Endothelial cell of umbilical vein (primary cell): ENCODE measurements around the gene KCNB1. TPM values are rescaled to one million over a fixed set of nuclear protein-coding genes. Genes with fewer than 3 reads are reported as not detected.

Experiments used
- BruUV-seq: library from RNA; stranded (reverse); fragments of 400-500 nt; replicated peaks from 2 replicates; lab custom pipeline; 2021; lab: Mats Ljungman, UMichigan
- CTCF ChIA-PET: fragments of 300-600, 350-600 bp; sonication (Branson Sonifier 250); formaldehyde crosslinking; loops from one replicate; lab custom pipeline; 2021; ENCODE audit warnings: antibody characterized with exemption, inconsistent platforms; lab: Charles Lee
- POLR2A ChIA-PET: fragments of 300-600, 350-600 bp; sonication (Branson Sonifier 250); formaldehyde crosslinking; loops from one replicate; lab custom pipeline; 2021; ENCODE audit warnings: antibody characterized with exemption, inconsistent platforms; lab: Charles Lee
- DNase-seq: peaks from one replicate; pipeline ENCODE4 v3.0.0-alpha.2; 2011; ENCODE audit warnings: low read depth, low spot score
- FAIRE-seq: peaks from 2 replicates; lab custom pipeline; 2011; peaks lifted over from hg19 to GRCh38; lab: Jason Lieb, UNC
- H2AFZ ChIP-seq: 2 replicates; pipeline ENCODE4 v1.6.0; 2012; ENCODE audit warnings: low read depth, low read length, control low read depth, inconsistent platforms
- H3K27ac ChIP-seq: 2 replicates; pipeline ENCODE4 v1.5.1; 2011; ENCODE audit warnings: low read depth, mild to moderate bottlenecking, control low read depth, low read length, moderate library complexity; ENCODE audit not compliant: insufficient read depth
- H3K27me3 ChIP-seq, 2 experiments: 2 replicates each; pipeline versions ENCODE4 v1.6.0 to v1.6.1; 2011; ENCODE audit warnings: low read length in 2 of 2, mixed read lengths in 1 of 2; ENCODE audit not compliant: control insufficient read depth in 2 of 2, insufficient read depth in 2 of 2
- H3K36me3 ChIP-seq, 2 experiments: 2 replicates in 1 of 2; 3 replicates in 1 of 2; pipeline ENCODE4 v1.5.1; 2011; ENCODE audit warnings: low read length in 2 of 2, mild to moderate bottlenecking in 1 of 2, moderate library complexity in 1 of 2; ENCODE audit not compliant: control insufficient read depth in 2 of 2, insufficient read depth in 2 of 2; ENCODE audit errors: extremely low read depth in 1 of 2
- H3K4me1 ChIP-seq: 3 replicates; pipeline ENCODE4 v1.5.1; 2011; ENCODE audit warnings: mild to moderate bottlenecking, low read length; ENCODE audit not compliant: control insufficient read depth, insufficient read depth; ENCODE audit errors: extremely low read depth
- H3K4me2 ChIP-seq: 2 replicates; pipeline ENCODE4 v1.6.1; 2011; ENCODE audit warnings: low read length, control low read depth, mixed read lengths; ENCODE audit not compliant: insufficient read depth
- H3K4me3 ChIP-seq, 3 experiments: fragments of 200-600 bp in 1 of 3; sonication (generic), shearing (Covaris generic) in 1 of 3; replicated peaks in 1 of 3; 2 replicates each; pipeline ENCODE4 v1.5.1; 2011 to 2016; ENCODE audit warnings: control low read depth in 3 of 3, low read length in 3 of 3, mild to moderate bottlenecking in 2 of 3, inconsistent platforms in 1 of 3, low read depth in 1 of 3, moderate library complexity in 1 of 3; ENCODE audit not compliant: insufficient read depth in 1 of 3
- H3K79me2 ChIP-seq: 2 replicates; pipeline ENCODE4 v1.6.0; 2012; ENCODE audit warnings: low read length, inconsistent platforms; ENCODE audit not compliant: control insufficient read depth, insufficient read depth
- H3K9ac ChIP-seq: replicated peaks from 2 replicates; pipeline ENCODE3; 2011; ENCODE audit warnings: low read length, control low read depth; ENCODE audit not compliant: insufficient read depth; ENCODE audit errors: extremely low read depth
- H3K9me1 ChIP-seq: replicated peaks from 3 replicates; pipeline ENCODE4 v1.6.0; 2011; ENCODE audit warnings: mild to moderate bottlenecking, low read length; ENCODE audit not compliant: control insufficient read depth, insufficient read depth; ENCODE audit errors: extremely low read depth
- H3K9me3 ChIP-seq: replicated peaks from 2 replicates; pipeline ENCODE4 v1.5.1; 2012; ENCODE audit warnings: low read length, inconsistent platforms; ENCODE audit not compliant: control insufficient read depth, insufficient read depth
- H4K20me1 ChIP-seq: replicated peaks from 2 replicates; pipeline ENCODE3; 2011; ENCODE audit warnings: mild to moderate bottlenecking, low read length; ENCODE audit not compliant: control insufficient read depth, insufficient read depth; ENCODE audit errors: extremely low read depth
- CTCF ChIP-seq, 2 donors: IDR thresholded peaks; 1 replicate in 1 of 2; 2 replicates in 1 of 2; pipeline ENCODE4 v1.5.1; 2011; ENCODE audit warnings: low read length in 2 of 2, mild to moderate bottlenecking in 2 of 2, moderate library complexity in 2 of 2, control low read depth in 1 of 2, inconsistent platforms in 1 of 2, low read depth in 1 of 2; ENCODE audit not compliant: insufficient read depth in 1 of 2; ENCODE audit errors: extremely low read depth in 1 of 2
- EZH2 ChIP-seq: IDR thresholded peaks from 2 replicates; pipeline ENCODE4 v1.6.1; 2012; ENCODE audit warnings: borderline replicate concordance, low read depth, mild to moderate bottlenecking, moderate library complexity, low read length, inconsistent platforms; ENCODE audit not compliant: severe bottlenecking
- FOS ChIP-seq: IDR thresholded peaks from 2 replicates; pipeline ENCODE4 v1.6.1; 2011; ENCODE audit warnings: mild to moderate bottlenecking, low read length, moderate library complexity, borderline replicate concordance; ENCODE audit not compliant: insufficient read depth
- GATA2 ChIP-seq: IDR thresholded peaks from 2 replicates; pipeline ENCODE4 v1.7.0; 2011; ENCODE audit warnings: low read depth, mild to moderate bottlenecking, moderate library complexity, mixed read lengths, low read length; ENCODE audit not compliant: insufficient read length, insufficient read depth
- JUN ChIP-seq: IDR thresholded peaks from 2 replicates; pipeline ENCODE4 v1.6.1; 2011; ENCODE audit warnings: borderline replicate concordance, low read depth; ENCODE audit not compliant: insufficient read length, insufficient read depth
- MAX ChIP-seq: IDR thresholded peaks from 2 replicates; pipeline ENCODE4 v1.6.1; 2011; ENCODE audit not compliant: insufficient read depth, insufficient read length
- MYC ChIP-seq: IDR thresholded peaks from one replicate; pipeline ENCODE4 v1.6.1; 2011; ENCODE audit warnings: mild to moderate bottlenecking, low read depth, low read length
- POLR2A ChIP-seq: IDR thresholded peaks from 2 replicates; pipeline ENCODE4 v1.6.1; 2012; ENCODE audit warnings: low read depth, mild to moderate bottlenecking, control low read depth, low read length
- POLR2AphosphoS5 ChIP-seq: IDR thresholded peaks from 2 replicates; pipeline ENCODE4 v1.6.1; 2012; ENCODE audit warnings: low read depth, mild to moderate bottlenecking, control low read depth, low read length, moderate library complexity; ENCODE audit not compliant: insufficient read depth
- dilution Hi-C: fragments of 300-500 bp; cut with MboI; formaldehyde crosslinking; loops from one replicate; pipeline ENCODE4 v1.15.0; 2019; ENCODE audit warnings: low sequenced_read_pairs; ENCODE audit not compliant: extremely low pct_ligation_motif_present
- intact Hi-C: fragments of 100-400 bp; cut with micrococcal nuclease; formaldehyde crosslinking; loops from one replicate; pipeline ENCODE4 v1.10.0; 2022
- polyA plus RNA-seq, 4 experiments: library from polyadenylated mRNA; depleted of rRNA in 3 of 4; stranded (reverse) in 3 of 4; unstranded in 1 of 4; fragments of >200 nt; gene quantifications; 2 replicates each; pipeline versions ENCODE4 v1.2.1 to v1.2.3, GENCODE V29; 2011 to 2012; ENCODE audit warnings: missing spikeins in 1 of 4
- total RNA-seq: library from RNA; stranded (reverse); gene quantifications from 2 replicates; pipeline ENCODE4 v1.2.3, GENCODE V29; 2021

Gene KCNB1
- total and polyA plus RNA-seq, 2 donors (not counting 3 experiments of a cell fraction or from before 2014, with no cell fraction given), result not detected

DNA sequence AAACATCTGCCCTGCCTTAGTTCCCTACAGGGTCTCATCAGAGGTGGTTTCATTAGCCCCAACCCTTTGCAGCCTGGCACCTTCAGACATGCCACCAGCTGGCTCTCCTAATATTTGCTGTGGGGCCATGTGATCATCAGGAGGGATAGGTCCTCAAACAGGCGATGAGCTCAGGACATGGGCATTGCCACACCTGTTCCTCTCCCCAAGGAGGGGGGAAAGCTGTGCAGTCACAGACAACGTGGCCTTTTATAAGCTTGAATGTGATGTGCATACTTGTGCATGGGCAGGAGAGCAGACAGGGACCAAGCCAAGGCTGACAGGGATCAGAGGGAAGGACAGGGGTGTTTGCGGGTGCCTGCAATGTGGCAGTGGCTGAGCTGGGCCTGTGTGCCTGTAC, 125.8 kb downstream of the KCNB1 start:
- no peak overlapping the region for H3K9ac ChIP-seq
- no peaks in the 10 kb centered on the region for H3K9me1 ChIP-seq
- dilution Hi-C loops (no loop called here), intact Hi-C loops (no loop called here)
- DNase-seq (no peak), FAIRE-seq (no peak)
- H3K79me2 ChIP-seq, result no peaks in the 10 kb centered on the region
- no peaks in the 10 kb centered on the region for H3K9me3 ChIP-seq
- TF ChIP-seq MYC (no peak), POLR2AphosphoS5 (no peak), JUN (no peak), FOS (no peak), MAX (no peak), EZH2 (no peak), GATA2 (no peak)
- H3K4me3 ChIP-seq, result no peak overlapping the region
- H3K36me3 ChIP-seq, result no peaks in the 10 kb centered on the region
- no peak overlapping the region for H3K4me2 ChIP-seq
- H3K4me1 ChIP-seq, result no peaks in the 10 kb centered on the region
- H4K20me1 ChIP-seq, result no peaks in the 10 kb centered on the region
- H3K27me3 ChIP-seq, result peaks cover 0 to 5% of the 10 kb centered on the region in 2 experiments
- no peak overlapping the region for H2AFZ ChIP-seq
- no peak overlapping the region for H3K27ac ChIP-seq
- BruUV-seq, result no TSS peak
- POLR2A ChIA-PET, result interaction anchor here (0.5 kb wide), 1 partner anchor 401 kb away, joined by 4 read pairs; no protein-coding TSS in a partner anchor
- CTCF ChIA-PET, result interaction anchor here (0.8 kb wide), 1 partner anchor 12 kb away, joined by 3 read pairs; no protein-coding TSS in a partner anchor

DNA sequence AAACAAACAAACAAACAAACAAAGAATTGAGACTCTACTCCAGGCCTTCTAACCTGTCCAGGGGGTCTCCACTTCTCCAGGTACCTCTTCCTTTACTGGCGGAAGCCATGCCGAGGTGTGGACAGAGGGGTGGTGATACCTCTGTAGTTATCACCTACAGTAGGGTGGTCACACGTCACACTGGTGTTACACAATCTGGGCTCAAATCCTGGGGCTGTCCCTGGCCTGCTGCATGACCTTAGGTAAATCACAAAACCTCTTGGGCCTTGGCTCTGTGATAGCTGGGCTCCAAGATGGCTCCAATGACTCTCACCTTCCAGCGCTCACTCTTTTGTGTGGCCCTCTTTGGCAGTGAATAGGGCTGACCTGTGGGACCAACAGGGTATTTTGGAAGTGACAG, 127.8 kb downstream of the KCNB1 start:
- Histone ChIP-seq H3K4me2 (no peak overlapping the region), H2AFZ (no peak overlapping the region), H3K9me3 (no peaks in the 10 kb centered on the region), H3K4me1 (no peaks in the 10 kb centered on the region), H4K20me1 (no peaks in the 10 kb centered on the region), H3K79me2 (no peaks in the 10 kb centered on the region), H3K4me3 (no peak overlapping the region), H3K9ac (no peak overlapping the region), H3K27me3 (peaks cover 3 to 7% of the 10 kb centered on the region in 2 experiments), H3K9me1 (no peaks in the 10 kb centered on the region), H3K36me3 (no peaks in the 10 kb centered on the region), H3K27ac (no peak overlapping the region)
- ChIA-PET POLR2A (no interaction called here), CTCF (interaction anchor here (1.0 to 2.2 kb wide), 2 partner anchors 38 to 129 kb away, joined by 4 to 9 read pairs; no protein-coding TSS in a partner anchor)
- intact Hi-C loops (no loop called here), dilution Hi-C loops (no loop called here)
- TF ChIP-seq GATA2, result no peak
- TF ChIP-seq POLR2A, result no peak
- TF ChIP-seq MAX, result no peak
- TF ChIP-seq POLR2AphosphoS5, result no peak
- TF ChIP-seq CTCF (IDR thresholded peaks at IDR 0.05; ENCODE audit: extremely low read depth in 1 of 2, insufficient read depth in 1 of 2, low read depth in 1 of 2, low read length in 2 of 2), result no peak
- TF ChIP-seq EZH2, result no peak
- TF ChIP-seq JUN, result no peak
- no peak for TF ChIP-seq MYC
- TF ChIP-seq FOS, result no peak
- DNase-seq (no peak), FAIRE-seq (no peak)
- no TSS peak for BruUV-seq
